Testis (tissue), 2 donors: ENCODE results near the gene RAP1GAP2.

ENCODE experiments used
- CTCF ChIP-seq, 3 experiments: fragments of 450-650 bp in 2 of 3; fragments of 200-600 bp in 1 of 3; sonication (generic) in 1 of 3; IDR thresholded peaks; one replicate each; pipeline ENCODE4 v1.5.1; 2016 to 2019; ENCODE audit warnings: antibody characterized with exemption in 3 of 3, mild to moderate bottlenecking in 2 of 3, moderate library complexity in 1 of 3
- POLR2A ChIP-seq: fragments of 450-650 bp; IDR thresholded peaks from one replicate; pipeline ENCODE4 v1.6.1; 2017; ENCODE audit warnings: antibody characterized with exemption, mild to moderate bottlenecking, moderate library complexity

DNA sequence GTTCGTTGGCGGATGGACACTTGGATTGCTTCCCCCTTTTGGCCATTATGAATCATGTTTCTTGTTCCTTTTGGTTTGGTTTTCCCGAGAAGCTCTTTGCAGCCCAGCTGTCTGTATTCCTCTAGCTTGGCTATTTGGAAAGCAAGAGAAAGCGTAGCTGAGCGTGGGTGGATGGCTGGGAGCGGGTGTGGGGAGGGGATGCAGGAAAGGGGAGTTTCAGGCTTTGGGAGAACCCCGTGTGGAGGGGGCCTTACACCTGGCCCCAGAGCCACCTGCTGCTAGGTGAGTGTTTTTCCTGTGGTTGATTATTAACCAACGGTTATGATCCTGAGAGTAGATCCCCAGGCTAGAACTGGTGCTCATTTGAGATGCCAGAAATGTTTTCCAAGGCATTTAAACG, 103.7 kb downstream of the RAP1GAP2 start:
- TF ChIP-seq CTCF (IDR thresholded peaks at IDR 0.05) (no peak), POLR2A (no peak)
